Kidney (tissue), 22 donors: Measurements from ENCODE around the gene BRDT. TPM values are rescaled to one million over a fixed set of nuclear protein-coding genes. Genes with fewer than 3 reads are reported as not detected.

Experiments used
- DNase-seq, 5 donors: peaks; one replicate each; pipeline ENCODE4 v3.0.0-alpha.2; 2013 to 2020
- FAIRE-seq: peaks from 2 replicates; lab custom pipeline; 2012; peaks lifted over from hg19 to GRCh38; lab: Jason Lieb, UNC
- H3K27ac ChIP-seq, 2 donors: one replicate each; pipeline ENCODE4 v1.7.0; 2013; ENCODE audit warnings: low read depth in 2 of 2, low read length in 2 of 2, inconsistent platforms in 1 of 2
- H3K27me3 ChIP-seq: one replicate; pipeline ENCODE4 v1.7.1; 2013; ENCODE audit warnings: low read length, inconsistent platforms; ENCODE audit not compliant: control insufficient read depth, insufficient read depth
- H3K36me3 ChIP-seq, 3 donors: one replicate each; pipeline versions ENCODE4 v1.7.0 to v1.7.1; 2013; ENCODE audit warnings: low read length in 3 of 3, control low read depth in 1 of 3, inconsistent platforms in 1 of 3; ENCODE audit not compliant: insufficient read depth in 3 of 3, control insufficient read depth in 2 of 3
- H3K4me1 ChIP-seq, 3 donors: one replicate each; pipeline versions ENCODE4 v1.7.0 to v1.7.1; 2013; ENCODE audit warnings: low read length in 3 of 3, inconsistent platforms in 1 of 3, low read depth in 1 of 3; ENCODE audit not compliant: control insufficient read depth in 2 of 3, insufficient read depth in 2 of 3
- H3K4me3 ChIP-seq, 3 donors: one replicate each; pipeline versions ENCODE4 v1.7.0 to v1.8.1; 2013; ENCODE audit warnings: low read length in 3 of 3, control low read depth in 1 of 3, inconsistent platforms in 1 of 3
- H3K9ac ChIP-seq, 3 donors: one replicate each; pipeline versions ENCODE4 v1.7.0 to v1.7.1; 2013; ENCODE audit warnings: low read length in 3 of 3, control low read depth in 1 of 3, inconsistent platforms in 1 of 3
- H3K9me3 ChIP-seq, 3 donors: one replicate each; pipeline versions ENCODE4 v1.7.0 to v1.7.1; 2013; ENCODE audit warnings: low read length in 3 of 3, control low read depth in 1 of 3, inconsistent platforms in 1 of 3; ENCODE audit not compliant: control insufficient read depth in 2 of 3, insufficient read depth in 1 of 3
- intact Hi-C: fragments of 100-400 bp; cut with DNase I; formaldehyde crosslinking; loops from one replicate; pipeline ENCODE4 v1.11.1; 2022
- long read RNA-seq, 10 donors: library from polyadenylated mRNA in 1 of 10; unstranded in 1 of 10; transcript quantifications; one replicate each; pipeline ENCODE4 v2.0.0 and lab custom pipeline, GENCODE V29; 2021 to 2026
- polyA plus RNA-seq: library from polyadenylated mRNA; stranded (reverse); fragments of 350-450 nt; fragmentation: Illumina TruSeq; extraction: RNeasy Lipid Tissue Mini Kit (QIAGEN cat#74804); gene quantifications from one replicate; pipeline ENCODE4 v1.2.3, GENCODE V29; 2014; ENCODE audit warnings: low read depth, low replicate concordance; ENCODE audit not compliant: insufficient read depth
- total RNA-seq: library from RNA; stranded (reverse); fragmentation: NEBNext Ultra II Directional; extraction: Animal tissue kit (Norgen Biotek cat#: 25700); gene quantifications from one replicate; pipeline ENCODE4 v1.2.1, GENCODE V29; 2021
- TF ChIP-seq, protein P1 (sequence below): IDR thresholded peaks from 3 replicates; pipeline ENCODE4 v1.5.1; 2012; ENCODE audit warnings: mild to moderate bottlenecking, moderate library complexity, borderline replicate concordance; ENCODE audit not compliant: insufficient read depth; ENCODE audit errors: extremely low read depth
- donor health status: control.
- donor health status: control.
- donor health status: control.
- donor health status: control.
- donor health status: control.
- donor health status: DM: yes; HTN: yes; CAD: no.
- donor health status: Normal renal cell carcinoma (clear cell type).

The BRDT gene
- total RNA-seq, result not detected
- polyA plus RNA-seq, result not detected
- long read RNA-seq, donor 1, result 0 reads
- long read RNA-seq, donor 2, result 0 reads
- long read RNA-seq, donor 3, result 0 reads
- long read RNA-seq, donor 4, result 0 reads
- long read RNA-seq, donor 5, result 0 reads
- long read RNA-seq, donor 6, result 0 reads
- long read RNA-seq, donor 7, result 0 reads
- long read RNA-seq, donor 8, result 0 reads
- long read RNA-seq, donor 9, result 0 reads
- long read RNA-seq, donor 10, result 0 reads

DNA sequence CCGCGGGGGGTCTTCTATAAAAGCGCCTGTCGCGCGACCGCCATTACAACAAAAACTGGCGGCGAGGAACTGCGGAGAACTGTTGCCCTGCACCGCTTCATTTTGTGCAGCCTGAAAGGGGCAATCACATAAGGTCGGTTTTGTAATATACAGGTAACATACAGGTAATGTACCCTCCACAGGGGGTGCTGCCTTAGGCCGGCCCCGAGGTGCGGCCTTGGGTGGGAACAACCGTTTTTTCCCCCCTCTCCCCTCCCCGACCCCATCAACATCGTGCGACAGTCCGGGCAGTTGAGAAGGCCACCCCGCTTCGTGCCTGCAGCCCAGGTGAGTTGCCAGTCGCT lies at the start of gene BRDT:
BRDT (plus strand) TSS at position 46 of the 344 bp plus-strand sequence. CDS start 13,354 bp downstream, outside the sequence.
- DNase-seq, result no peak
- H3K27ac ChIP-seq, result no peak within 1 kb of the TSS

DNA sequence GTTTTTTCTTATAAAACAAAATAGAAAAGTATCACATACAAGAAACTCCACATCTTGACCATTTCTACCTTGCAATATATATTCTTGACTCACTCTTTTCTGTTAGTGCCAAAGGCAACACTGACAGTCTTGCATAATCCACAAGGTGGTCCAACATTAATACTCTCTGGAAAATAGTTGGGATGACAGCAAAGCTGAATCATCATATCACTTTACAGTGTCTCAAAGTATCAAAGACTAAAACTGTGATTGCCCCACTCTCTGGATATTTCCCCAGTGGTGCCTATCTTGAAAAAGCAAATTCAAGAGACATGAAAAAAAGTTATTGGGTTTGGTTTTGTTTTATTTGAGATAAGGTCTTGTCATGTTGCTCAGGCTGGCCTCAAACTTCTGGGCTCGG lies 48.6 kb upstream of the BRDT start:
- intact Hi-C loops, result no loop called here
- FAIRE-seq, result no peak

More for the DNA sequence above, at the start of gene BRDT:
- Histone ChIP-seq H3K9me3 (no peaks in the 10 kb centered on the region), H3K9ac (no peak within 1 kb of the TSS), H3K4me1 (no peaks in the 10 kb centered on the region), H3K36me3 (no peaks in the 10 kb centered on the region), H3K4me3 (no peak within 1 kb of the TSS), H3K27me3 (no peaks in the 10 kb centered on the region)
- no peak for FAIRE-seq
- intact Hi-C loops, result no loop called here
- TF ChIP-seq, protein P1, sequence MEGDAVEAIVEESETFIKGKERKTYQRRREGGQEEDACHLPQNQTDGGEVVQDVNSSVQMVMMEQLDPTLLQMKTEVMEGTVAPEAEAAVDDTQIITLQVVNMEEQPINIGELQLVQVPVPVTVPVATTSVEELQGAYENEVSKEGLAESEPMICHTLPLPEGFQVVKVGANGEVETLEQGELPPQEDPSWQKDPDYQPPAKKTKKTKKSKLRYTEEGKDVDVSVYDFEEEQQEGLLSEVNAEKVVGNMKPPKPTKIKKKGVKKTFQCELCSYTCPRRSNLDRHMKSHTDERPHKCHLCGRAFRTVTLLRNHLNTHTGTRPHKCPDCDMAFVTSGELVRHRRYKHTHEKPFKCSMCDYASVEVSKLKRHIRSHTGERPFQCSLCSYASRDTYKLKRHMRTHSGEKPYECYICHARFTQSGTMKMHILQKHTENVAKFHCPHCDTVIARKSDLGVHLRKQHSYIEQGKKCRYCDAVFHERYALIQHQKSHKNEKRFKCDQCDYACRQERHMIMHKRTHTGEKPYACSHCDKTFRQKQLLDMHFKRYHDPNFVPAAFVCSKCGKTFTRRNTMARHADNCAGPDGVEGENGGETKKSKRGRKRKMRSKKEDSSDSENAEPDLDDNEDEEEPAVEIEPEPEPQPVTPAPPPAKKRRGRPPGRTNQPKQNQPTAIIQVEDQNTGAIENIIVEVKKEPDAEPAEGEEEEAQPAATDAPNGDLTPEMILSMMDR, result no peak

DNA sequence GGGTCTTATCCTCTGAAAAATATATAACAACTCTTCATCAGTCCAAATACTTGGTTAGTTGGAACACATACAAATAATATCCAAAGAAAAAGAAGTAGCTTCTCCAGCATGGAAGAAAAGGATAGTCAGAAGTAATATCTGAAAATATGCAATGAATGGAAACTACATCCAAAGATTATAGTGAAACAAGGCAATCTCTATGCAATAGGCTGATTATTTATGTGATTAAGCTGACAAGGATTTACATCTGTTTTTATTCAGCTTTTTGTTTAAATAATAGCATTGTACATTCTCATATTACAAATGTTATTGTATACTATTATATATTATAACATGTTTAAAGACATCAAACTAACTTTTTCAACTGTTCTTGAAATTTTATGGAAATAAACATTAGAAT lies 48.0 kb upstream of the BRDT start:
- DNase-seq (no peak), FAIRE-seq (no peak)
- Histone ChIP-seq H3K9me3 (no peaks in the 10 kb centered on the region), H3K4me1 (no peaks in the 10 kb centered on the region), H3K4me3 (no peak overlapping the region), H3K36me3 (no peaks in the 10 kb centered on the region), H3K9ac (no peak overlapping the region), H3K27me3 (no peaks in the 10 kb centered on the region), H3K27ac (no peak overlapping the region)
- TF ChIP-seq, protein P1, result no peak
- intact Hi-C loops, result no loop called here

More for the DNA sequence above, 48.6 kb upstream of the BRDT start:
- H3K27me3 ChIP-seq, result no peaks in the 10 kb centered on the region
- TF ChIP-seq, protein P1, result no peak
- no peak overlapping the region for H3K4me3 ChIP-seq
- no peaks in the 10 kb centered on the region for H3K9me3 ChIP-seq
- H3K36me3 ChIP-seq, result no peaks in the 10 kb centered on the region
- no peak for DNase-seq
- H3K27ac ChIP-seq, result no peak overlapping the region
- no peak overlapping the region for H3K9ac ChIP-seq
- H3K4me1 ChIP-seq, result no peaks in the 10 kb centered on the region

DNA sequence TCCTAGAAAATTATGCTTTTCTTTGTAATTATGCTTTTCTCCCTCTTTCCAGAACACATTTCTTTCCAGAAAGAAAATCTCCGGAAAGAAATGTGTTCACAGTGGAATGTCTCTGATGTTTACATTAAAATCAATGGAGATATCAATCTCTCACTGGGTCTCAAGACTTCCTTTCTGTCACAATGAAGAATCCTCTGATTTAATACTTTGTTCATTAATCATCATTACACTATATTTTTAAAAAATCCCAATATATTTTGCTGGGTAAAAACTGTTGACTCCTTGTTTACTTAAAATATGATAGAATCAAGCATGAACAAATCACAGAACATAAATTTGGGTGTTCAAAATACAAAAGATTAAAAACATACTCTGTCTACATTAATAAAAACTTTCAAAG lies 36.9 kb upstream of the BRDT start:
- H3K4me1 ChIP-seq, result no peaks in the 10 kb centered on the region
- intact Hi-C loops, result no loop called here
- no peaks in the 10 kb centered on the region for H3K9me3 ChIP-seq
- DNase-seq (no peak), FAIRE-seq (no peak)
- no peak overlapping the region for H3K9ac ChIP-seq
- no peaks in the 10 kb centered on the region for H3K36me3 ChIP-seq
- TF ChIP-seq, protein P1, result no peak
- H3K4me3 ChIP-seq, result no peak overlapping the region
- no peak overlapping the region for H3K27ac ChIP-seq
- H3K27me3 ChIP-seq, result no peaks in the 10 kb centered on the region
